T-helper 1 cell treated with Interleukin-12 subunit alpha and Interleukin-12 subunit beta and Interleukin-4 antibody, amounts not matched to agents 30 ng/mL and 1 ng/mL, for 36 hours (primary cell): ENCODE results near the gene RBMS1. TPM values are rescaled to one million over a fixed set of nuclear protein-coding genes. Genes with fewer than 3 reads are reported as not detected.

Source experiments
- intact Hi-C: fragments of 100-400 bp; cut with micrococcal nuclease; formaldehyde crosslinking; loops from one replicate; pipeline ENCODE4 v1.15.1; 2024
- total RNA-seq: library from RNA; stranded (reverse); gene quantifications from 2 replicates; pipeline ENCODE4 v1.2.3, GENCODE V29; 2022

The RBMS1 gene
- total RNA-seq, 1 donor from 2014 or later = 61.2 TPM

DNA sequence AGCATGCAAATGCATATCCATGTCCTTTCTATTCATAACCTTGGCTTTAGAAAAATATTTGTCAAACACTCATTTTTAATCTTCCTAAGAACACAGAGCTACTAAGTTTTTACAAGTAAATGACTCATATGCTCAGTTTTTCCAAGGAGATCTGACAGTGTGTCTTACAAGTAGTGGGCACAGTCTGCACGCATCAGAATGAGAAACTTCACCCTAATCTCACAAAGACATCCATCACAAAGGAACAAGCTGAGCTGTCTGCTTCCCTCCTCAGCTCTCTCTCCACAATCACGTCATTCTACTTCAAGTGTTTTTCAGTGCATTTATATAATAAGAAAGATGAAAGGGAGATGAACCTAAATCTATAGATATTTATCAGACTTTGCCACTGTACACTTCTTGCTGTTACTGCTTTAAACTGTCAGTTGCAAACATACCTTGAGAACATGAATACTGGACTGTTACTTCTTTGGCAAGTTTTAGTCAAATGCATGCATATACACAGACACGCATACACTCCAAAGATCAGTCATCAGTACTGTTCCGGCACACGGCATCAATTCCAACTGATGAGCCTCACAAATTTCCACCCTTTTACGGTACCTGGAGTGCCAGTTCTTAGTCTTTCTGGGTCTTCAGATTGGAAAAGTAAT is 75.7 kb downstream of the RBMS1 start:
- intact Hi-C loops = no loop called here

DNA sequence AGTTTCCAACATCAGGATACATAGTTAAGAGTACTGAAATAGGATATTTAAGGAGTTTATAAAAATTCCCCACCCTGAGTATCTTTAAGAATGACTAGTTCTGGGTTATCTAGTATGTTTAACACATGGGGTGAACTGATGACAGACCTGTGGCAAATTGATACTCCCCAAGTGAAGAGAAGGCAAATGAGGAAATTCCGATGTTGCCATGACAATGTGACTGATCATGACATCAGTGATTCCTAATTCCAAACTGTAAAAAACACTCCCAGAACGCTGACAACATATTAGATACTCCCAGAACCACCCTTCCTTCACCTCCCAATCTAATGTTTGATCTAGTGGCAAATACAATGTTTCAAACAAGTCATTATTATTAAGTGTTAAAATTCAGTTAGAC is 77.6 kb downstream of the RBMS1 start:
- intact Hi-C loops = no loop called here

DNA sequence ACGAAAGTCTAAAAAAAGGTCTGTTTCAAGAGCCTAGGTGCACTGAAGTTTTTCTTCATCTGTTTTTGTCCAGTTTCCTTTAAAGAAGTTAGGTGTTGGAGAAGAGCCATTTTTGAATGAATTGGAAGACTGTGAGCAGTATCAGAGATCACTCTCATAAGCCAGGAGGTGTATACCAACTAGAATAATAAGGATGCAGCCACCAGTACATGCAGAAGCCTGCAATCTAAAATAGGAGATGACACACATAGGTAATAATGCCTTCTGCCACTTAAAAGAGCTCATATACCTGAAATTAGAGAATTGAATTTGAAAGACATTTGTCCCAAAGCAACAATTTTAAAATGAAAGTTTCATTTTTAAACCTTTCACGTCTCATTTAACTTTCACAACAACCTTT is 81.7 kb downstream of the RBMS1 start:
- intact Hi-C loops = loop anchor here (1.0 kb wide), 2 partner anchors 16 to 80 kb away; no protein-coding TSS in a partner anchor

DNA sequence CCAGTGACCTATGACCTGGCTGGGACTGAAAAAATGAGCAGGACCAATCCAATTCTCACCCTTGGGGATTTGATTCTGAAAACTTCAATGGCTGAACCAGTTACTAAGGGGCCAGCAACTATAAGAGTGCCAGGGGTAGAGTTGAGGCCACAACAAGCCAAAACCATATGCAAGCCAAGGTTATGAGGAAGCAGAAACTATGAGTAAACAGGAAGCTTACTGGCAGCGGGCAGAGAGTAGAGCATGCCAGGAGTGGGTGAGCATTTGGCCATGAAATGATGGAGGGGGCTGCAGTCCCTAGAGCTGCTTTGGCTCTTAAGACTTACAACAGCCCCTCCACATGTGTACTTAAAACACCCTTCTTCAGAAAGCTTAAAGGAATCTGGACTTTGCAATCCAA is 82.4 kb downstream of the RBMS1 start:
- intact Hi-C loops = loop anchor here (1.0 kb wide), 2 partner anchors 17 to 81 kb away; no protein-coding TSS in a partner anchor

DNA sequence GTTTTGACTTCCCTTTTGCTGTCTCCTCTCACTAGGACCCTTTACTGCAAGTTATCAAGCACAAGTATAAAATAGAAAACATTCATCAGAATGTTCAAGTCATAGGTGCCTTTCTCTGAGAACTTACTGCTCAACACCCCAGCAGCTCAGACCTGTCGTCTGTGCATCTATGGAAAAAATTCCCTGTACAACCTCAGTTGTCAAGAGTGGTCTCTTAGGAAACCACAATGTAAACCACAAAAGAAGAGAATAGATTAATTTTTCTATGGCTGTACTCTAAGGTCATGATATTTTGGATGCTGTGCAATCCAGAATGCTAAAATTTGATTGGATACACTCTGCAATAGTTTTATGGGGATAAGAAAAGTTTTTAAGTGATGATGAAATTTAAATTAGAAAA is 84.1 kb downstream of the RBMS1 start:
- intact Hi-C loops = loop anchor here (5.0 to 10.0 kb wide), 8 partner anchors 142 to 1905 kb away; partner anchors contain the start of genes IFIH1, LY75, MARCHF7 and TANK

DNA sequence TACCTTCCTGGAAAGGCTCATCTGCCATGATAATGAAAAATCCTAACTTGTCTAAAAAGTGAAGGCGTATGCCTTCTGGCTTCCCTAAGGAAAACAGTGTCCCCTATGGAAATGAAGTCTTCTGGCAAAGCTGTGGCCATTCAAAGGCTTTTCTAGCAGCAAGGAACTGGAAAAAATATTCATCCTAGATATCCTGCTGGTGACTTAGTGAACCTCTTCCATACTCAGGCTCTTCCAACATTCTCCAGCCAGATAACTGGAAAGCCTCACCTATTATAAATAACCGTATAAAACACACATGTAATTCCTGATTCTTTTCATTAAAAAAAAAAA is 84.7 kb downstream of the RBMS1 start:
- intact Hi-C loops = loop anchor here (5.0 to 10.0 kb wide), 8 partner anchors 142 to 1906 kb away; partner anchors contain the start of genes IFIH1, LY75, MARCHF7 and TANK

DNA sequence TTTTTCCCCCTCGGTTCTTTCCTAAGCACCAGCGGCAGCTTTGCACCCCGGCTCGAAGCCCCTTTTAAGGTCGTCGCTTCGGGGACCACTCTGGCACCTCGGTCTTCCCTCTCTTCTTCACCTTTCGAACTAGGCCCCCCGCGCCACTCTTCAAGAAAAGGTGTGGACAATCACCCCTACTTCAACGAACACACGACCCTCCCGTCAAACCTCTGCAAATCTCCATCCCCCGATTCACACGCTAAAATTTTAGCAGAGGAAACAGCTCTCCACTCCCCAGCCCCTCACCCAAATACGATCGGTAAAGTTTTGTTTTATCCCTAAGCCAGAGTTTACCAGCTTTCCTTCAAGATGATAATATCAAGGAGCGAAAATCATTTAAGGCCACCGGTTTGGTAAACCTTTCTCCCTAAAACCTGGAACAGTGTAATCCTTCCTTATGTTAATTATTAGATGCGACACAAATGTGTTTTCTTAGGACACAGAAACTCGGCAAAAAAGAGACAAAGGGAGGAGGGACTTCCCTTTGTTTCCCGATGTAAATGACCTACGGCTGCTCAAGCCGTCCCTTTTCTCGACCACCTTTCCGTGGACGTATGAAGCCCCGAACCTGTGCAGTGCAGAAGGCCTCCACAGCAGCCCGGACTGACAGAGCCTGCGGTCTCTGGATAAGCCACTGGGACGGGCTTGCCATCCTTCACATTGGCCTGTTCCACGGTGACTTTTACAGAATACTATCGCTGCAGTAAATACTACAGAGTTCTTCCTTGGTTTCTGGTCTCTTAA is 85.2 kb downstream of the RBMS1 start:
- intact Hi-C loops = loop anchor here (5.0 to 10.0 kb wide), 8 partner anchors 141 to 1906 kb away; partner anchors contain the start of genes IFIH1, LY75, MARCHF7 and TANK

DNA sequence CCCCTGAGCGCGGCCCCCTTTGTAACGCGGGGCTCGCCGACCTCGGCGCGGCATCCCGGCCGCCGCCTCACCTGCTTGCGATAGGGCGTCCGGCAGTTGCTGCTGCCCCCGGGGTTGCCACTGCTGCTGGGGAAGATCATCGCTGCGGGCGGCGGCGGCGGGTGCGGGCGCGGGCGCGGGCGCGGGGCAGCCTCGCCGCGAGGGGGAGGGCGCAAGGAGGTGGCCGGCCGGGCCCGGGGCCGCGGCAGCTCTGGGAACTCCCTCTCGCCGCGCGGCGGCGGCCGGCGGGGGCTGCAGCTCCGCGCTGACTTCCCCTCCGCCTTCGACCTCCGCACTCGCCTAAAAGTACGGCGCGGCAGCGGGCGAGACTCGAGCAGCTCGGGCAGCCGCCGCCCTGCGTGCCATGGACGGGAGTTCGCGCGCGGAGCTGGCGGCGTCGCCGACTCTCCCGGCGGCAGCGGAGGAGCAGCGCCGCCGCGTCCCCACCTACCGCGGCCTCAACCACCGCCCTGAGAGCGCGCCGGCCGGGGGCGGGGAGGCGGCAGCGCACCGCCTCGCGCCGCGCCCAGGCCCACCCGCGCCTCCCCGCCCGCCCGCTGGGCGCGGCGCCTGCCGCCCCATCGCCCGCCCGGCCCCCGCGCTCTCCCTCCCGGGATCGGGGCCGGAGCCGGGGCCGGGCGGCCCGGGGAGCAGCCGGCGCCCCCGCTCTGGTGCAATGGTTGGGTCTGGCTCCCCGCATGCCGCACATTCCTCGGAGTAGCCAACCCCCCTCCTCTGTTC is 86.0 kb downstream of the RBMS1 start:
- intact Hi-C loops = loop anchor here (1.0 to 10.0 kb wide), 15 partner anchors 13 to 1907 kb away; partner anchors contain the start of genes IFIH1, LY75, MARCHF7 and TANK

DNA sequence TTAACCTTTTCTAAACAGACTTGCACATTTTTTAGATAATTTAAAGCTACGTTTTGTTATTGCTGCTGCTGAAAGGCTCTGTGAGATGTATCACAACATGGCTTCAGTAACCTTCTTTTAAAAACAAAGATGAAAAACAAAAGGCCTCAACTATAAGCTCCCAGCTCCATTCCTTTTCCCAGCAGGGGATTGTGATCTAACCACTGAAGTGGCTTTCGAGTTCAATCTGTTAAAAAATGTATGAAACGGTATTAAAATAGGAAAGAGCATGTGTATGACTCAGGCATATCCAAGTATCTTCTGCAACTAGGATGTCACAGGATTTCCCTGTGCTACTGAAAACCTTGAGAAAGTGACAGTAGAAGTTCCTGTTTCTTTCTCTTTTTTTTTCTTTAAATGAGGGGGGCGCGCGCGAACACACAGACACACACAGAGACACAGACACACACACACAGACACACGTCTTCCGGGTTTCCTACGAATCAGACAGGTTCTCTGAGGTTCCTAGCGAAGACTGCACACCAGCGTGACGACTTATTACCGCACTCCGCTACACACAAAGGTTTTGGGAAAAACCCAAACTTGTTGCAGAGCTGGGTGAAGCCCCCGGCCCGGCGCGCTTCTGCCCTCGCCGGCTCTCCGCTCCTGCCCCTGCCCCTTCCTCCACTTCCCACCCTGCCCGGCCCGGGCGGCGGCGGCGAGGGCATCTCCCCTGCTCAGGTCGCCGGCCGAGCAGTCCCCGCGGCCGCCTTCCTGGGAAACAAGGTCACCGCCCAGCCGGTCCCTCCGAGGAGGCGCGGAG is 86.8 kb downstream of the RBMS1 start:
- intact Hi-C loops = loop anchor here (1.0 to 10.0 kb wide), 17 partner anchors 12 to 1908 kb away; partner anchors contain the start of genes IFIH1, LY75, MARCHF7 and TANK

DNA sequence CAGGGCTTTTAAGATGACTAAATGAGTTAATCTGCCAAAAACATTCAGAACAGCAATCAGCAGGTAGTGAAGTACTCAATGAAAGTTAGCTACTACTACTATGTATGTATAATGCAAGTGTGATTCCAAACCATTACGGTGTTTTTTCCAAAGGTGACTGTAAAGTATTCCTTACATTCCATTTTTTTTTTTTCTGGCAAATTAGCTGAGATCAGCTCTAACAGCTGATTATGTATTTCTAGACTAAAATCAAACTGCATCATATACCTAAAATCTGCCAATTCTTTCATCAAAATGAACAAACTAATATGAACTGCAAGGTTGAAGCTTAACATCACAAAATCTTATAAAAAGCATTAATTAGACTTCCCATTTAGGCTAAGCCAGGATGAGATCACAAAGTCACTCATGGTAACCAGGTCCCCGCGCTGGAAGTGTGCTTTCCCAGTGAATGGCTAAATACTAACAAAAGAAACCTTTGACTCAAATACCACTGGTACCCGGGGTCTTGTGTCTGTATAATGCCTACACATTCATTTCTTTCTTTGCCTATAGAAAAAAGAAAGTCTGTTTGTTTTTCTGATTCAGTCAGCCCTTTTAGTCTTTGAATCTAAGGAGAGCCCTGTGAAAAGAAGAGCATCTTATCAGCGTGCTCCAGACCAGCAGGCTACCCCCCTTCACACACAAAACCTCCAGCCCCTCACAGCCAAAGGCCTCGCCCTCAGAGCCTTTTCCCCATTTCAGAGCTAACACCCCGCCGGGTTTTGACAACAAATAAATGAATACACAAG is 88.3 kb downstream of the RBMS1 start:
- intact Hi-C loops = loop anchor here (5.0 to 10.0 kb wide), 8 partner anchors 138 to 1910 kb away; partner anchors contain the start of genes IFIH1, LY75, MARCHF7 and TANK

DNA sequence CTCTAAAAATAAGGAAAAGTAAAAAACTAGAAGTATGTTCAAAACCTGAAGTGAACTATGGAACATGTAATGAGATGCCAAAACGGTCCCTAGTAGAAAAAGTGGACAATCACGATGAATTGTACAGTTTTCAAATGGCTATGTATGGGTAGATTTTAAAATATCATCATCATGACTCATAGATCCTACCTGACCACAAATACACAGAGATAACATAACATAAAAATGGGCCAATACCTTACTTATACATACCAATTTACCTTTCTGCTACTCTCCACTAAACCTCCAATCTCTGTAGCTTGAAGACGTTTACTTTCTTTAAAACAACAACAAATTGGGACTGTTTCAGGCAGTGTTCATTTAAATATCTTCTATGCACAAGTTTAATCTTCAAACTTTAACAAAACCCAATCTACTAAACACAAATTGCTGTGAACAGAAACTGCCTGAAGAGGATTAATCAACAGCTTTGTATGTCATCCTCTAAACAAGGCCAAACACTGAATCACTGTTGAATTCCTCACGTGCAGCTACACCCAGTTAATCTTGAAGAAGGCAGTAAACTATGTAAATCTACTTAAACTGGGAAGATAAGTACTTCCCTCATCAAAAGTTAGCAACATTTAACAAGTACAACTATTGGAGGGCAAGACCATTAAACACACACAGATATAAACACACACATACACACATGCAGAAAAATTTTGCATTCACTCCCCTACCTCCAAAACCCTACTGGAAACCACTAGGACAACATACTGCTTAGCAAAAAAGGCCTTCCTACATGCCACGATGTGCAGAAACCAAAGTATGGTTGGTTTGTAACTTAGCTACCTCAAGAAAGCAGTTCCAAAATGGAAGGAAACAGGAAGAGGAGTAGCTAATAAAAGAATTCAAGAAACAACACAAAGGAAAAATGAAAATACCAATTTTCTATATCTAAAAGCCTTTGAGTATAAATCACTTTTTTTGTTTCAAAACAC is 90.3 kb downstream of the RBMS1 start:
- intact Hi-C loops = loop anchor here (10.0 kb wide), 4 partner anchors 498 to 1912 kb away; partner anchors contain the start of genes IFIH1, LY75, MARCHF7 and TANK

DNA sequence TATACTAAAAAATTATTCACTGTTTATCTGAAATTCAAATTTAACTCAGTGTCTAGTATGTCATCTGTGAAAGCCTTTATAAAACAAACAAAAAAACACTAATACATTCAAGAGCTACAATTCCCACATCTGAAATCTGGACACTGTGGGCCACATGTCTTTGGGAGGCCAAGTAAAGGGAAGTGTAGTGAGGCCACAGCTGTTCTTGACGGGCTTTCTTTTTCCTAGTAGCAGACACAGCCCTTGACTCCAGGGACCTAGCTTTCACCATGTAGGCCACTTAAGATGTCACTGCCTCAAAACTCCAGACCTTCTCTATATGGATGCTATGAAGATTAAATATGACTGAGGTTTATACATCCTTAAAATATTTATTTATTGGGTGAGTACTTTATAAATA is 91.1 kb downstream of the RBMS1 start:
- intact Hi-C loops = loop anchor here (10.0 kb wide), 4 partner anchors 498 to 1912 kb away; partner anchors contain the start of genes IFIH1, LY75, MARCHF7 and TANK

DNA sequence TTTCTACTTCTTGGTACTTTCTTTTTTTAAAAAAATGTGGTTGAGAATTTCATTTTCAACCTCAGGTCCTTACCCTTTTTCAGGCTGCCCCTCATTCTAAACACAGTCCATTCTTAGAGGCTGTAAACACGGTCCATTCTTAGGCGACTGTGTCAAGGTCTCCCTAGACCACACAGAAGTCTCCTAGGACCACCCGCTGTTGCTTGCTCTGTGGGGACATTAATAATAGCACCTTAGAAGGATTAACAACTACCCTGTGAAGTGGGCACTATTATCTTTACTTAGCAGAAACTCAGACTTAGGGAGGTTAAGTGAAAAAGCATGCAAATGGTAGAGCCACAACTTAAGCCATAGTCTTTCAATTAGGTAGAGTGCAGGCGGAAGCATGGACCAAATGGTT is 91.7 kb downstream of the RBMS1 start:
- intact Hi-C loops = loop anchor here (10.0 kb wide), 4 partner anchors 497 to 1913 kb away; partner anchors contain the start of genes IFIH1, LY75, MARCHF7 and TANK

DNA sequence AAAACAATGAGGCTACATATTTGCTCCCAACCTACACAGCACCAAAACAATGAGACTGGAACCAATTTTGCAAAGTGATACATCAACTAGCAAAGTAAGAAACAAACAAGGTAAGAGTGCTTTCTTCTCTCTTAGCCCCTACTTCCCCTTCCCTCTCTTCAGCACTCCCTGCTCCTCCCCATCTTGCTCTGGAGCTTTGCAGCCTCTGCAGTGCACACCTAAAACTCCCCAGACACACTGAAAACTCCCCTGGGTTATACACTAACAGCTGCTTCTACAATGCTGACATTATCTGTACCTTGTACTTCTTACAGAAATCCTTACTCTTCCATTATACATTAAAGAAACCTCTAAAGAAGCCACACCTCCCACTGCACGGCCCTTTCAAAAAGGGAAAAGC is 93.7 kb downstream of the RBMS1 start:
- intact Hi-C loops = loop anchor here (10.0 kb wide), 4 partner anchors 495 to 1915 kb away; partner anchors contain the start of genes IFIH1, LY75, MARCHF7 and TANK

DNA sequence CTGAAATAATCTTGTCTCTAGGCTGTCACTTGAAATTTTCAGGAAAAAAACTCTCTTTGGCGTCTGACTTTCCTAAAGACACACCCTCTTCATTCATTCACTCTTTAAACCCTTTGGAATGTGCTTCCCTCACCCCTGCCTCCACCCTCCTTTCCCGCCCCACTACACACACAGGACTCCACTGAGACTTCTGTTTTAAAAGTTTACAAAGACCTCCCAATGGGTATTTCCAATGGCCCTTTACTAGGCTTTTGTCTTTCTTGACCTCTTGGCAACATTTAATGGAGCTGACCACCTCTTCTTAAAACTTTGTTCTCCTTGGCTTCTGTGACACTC is 96.1 kb downstream of the RBMS1 start:
- intact Hi-C loops = no loop called here

DNA sequence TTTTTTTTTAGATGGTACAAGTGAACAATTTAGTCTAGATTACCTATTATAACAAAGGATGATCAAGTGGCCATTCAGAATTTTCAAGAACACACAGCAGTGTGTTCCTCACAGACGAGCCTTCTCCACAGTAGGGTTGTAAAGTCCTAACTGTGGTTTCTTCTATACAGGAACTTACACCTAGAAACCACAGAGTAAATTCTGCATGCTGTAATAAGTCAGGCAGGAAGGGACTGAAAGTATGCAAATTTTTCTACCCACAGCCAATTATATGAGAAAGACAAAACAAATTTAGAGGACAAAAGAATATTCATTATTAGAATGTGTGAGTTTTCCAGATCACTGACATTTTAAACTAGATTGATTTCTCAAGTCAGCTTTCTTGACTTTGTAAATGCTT is 99.5 kb downstream of the RBMS1 start:
- intact Hi-C loops = loop anchor here (1.0 kb wide), 3 partner anchors 9 to 35 kb away; no protein-coding TSS in a partner anchor

DNA sequence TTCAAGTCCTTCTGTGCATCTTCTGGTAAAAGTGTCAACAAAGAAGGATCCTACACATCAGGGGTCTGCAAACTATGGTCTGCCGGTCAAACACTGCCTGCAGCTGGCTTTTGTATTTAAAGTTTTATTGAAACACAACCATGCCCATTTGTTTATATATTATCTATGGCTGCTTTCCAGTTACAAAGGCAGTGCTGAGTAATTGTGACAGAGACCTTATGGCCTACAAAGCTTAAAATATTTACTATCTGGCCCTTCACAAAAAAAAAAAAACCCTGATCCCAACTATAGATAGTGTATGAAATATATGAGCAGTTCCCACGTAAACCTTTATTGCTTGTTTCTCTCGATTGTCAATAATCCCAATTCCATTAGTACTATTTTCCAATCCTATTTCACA is 101.4 kb downstream of the RBMS1 start:
- intact Hi-C loops = no loop called here
